Spleen (tissue), 11 donors: Measurements from ENCODE around the gene CAND2. TPM values are rescaled to one million over a fixed set of nuclear protein-coding genes. Genes with fewer than 3 reads are reported as not detected.

Experiments
- DNase-seq: peaks from one replicate; pipeline ENCODE4 v3.0.0-alpha.2; 2020
- H3K27ac ChIP-seq, 8 donors: fragments of 200-600 bp; sonication (generic) in 7 of 8; 1 replicate in 4 of 8; 2 replicates in 4 of 8; pipeline versions ENCODE4 v1.5.0 to v1.8.0; 2016 to 2021; ENCODE audit warnings: inconsistent platforms in 4 of 8, mild to moderate bottlenecking in 4 of 8, moderate library complexity in 1 of 8
- H3K27me3 ChIP-seq, 7 donors: fragments of 200-600 bp; sonication (generic) in 6 of 7; replicated peaks in 1 of 7; 1 replicate in 4 of 7; 2 replicates in 3 of 7; pipeline versions ENCODE4 v1.5.0 to v1.8.0; 2016 to 2021; ENCODE audit warnings: inconsistent platforms in 3 of 7, mild to moderate bottlenecking in 1 of 7
- H3K36me3 ChIP-seq, 6 donors: fragments of 200-600 bp; sonication (generic) in 5 of 6; 1 replicate in 4 of 6; 2 replicates in 2 of 6; pipeline versions ENCODE4 v1.5.0 to v1.8.0; 2016 to 2021; ENCODE audit warnings: inconsistent platforms in 2 of 6
- H3K4me1 ChIP-seq, 6 donors: fragments of 200-600 bp; sonication (generic) in 5 of 6; 1 replicate in 3 of 6; 2 replicates in 3 of 6; pipeline versions ENCODE4 v1.5.0 to v1.8.0; 2016 to 2021; ENCODE audit warnings: inconsistent platforms in 3 of 6
- H3K4me3 ChIP-seq, 8 donors: fragments of 200-600 bp; sonication (generic) in 7 of 8; 1 replicate in 4 of 8; 2 replicates in 4 of 8; pipeline versions ENCODE4 v1.5.0 to v1.8.0; 2016 to 2021; ENCODE audit warnings: inconsistent platforms in 4 of 8, mild to moderate bottlenecking in 4 of 8, moderate library complexity in 2 of 8
- H3K9me3 ChIP-seq, 8 donors: fragments of 200-600 bp; sonication (generic) in 7 of 8; 1 replicate in 4 of 8; 2 replicates in 4 of 8; pipeline versions ENCODE4 v1.5.0 to v1.8.0; 2016 to 2021; ENCODE audit warnings: inconsistent platforms in 4 of 8
- CTCF ChIP-seq, 11 experiments: fragments of 200-600 bp in 7 of 11; fragments of 450-650 bp in 4 of 11; sonication (generic) in 4 of 11; IDR thresholded peaks in 8 of 11; conservative IDR thresholded peaks in 3 of 11; 1 replicate in 7 of 11; 2 replicates in 4 of 11; pipeline versions ENCODE4 v1.4.0 to v1.8.0; 2016 to 2021; ENCODE audit warnings: antibody characterized with exemption in 11 of 11, inconsistent platforms in 4 of 11, mild to moderate bottlenecking in 1 of 11
- POLR2A ChIP-seq, 3 donors: fragments of 450-650 bp; IDR thresholded peaks; one replicate each; pipeline ENCODE4 v1.5.1; 2017; ENCODE audit warnings: antibody characterized with exemption in 3 of 3, mild to moderate bottlenecking in 1 of 3
- POLR2AphosphoS5 ChIP-seq, 3 donors: sonication (generic); formaldehyde crosslinking; IDR thresholded peaks; one replicate each; pipeline ENCODE4 v1.5.1; 2017; ENCODE audit warnings: antibody characterized with exemption in 3 of 3
- whole genome bisulfite sequencing, 5 donors: extraction: QIAGEN DNeasy Blood & Tissue Kit in 3 of 5; methylation state at CpG; one replicate each; pipeline versions ENCODE4 v1.1.5 to v1.1.7; 2013 to 2018; 5-methylcytosine and 5-hydroxymethylcytosine counted together
- intact Hi-C: fragments of 100-400 bp; cut with DNase I; formaldehyde crosslinking; loops from one replicate; pipeline ENCODE4 v1.15.0; 2023; ENCODE audit warnings: low total_unique reads
- polyA plus RNA-seq, 3 donors: library from polyadenylated mRNA; stranded (reverse); fragments of 200-250 nt; gene quantifications; one replicate each; pipeline ENCODE4 v1.2.1, GENCODE V29; 2013
- total RNA-seq, 7 donors: library from RNA; depleted of rRNA in 3 of 7; stranded (reverse); fragments of >200 nt in 3 of 7; fragmentation: NEBNext Ultra II Directional in 4 of 7; extraction: Animal tissue kit (Norgen Biotek cat#: 25700) in 4 of 7; gene quantifications; one replicate each; pipeline versions ENCODE4 v1.1.0 to v1.2.1, GENCODE V29; 2016 to 2021
- donor health status: healthy with polysubstance abuse.
- donor health status: DM: no; HTN: no; CAD: no; lungs with moderate emphysema.
- donor health status: DM: no; HTN: no; CAD: no.
- donor health status: Bipolar disorder and iron deficiency.
- donor health status: healthy.
- donor health status: DM: no; HTN: no; CAD: no.
- donor health status: DM: yes; HTN: yes; CAD: no.

The CAND2 gene
- total and polyA plus RNA-seq, 10 donors, result 0.78 to 12.2 (median 7.5) TPM

GRCh38 chr3:12815078-12815477, 18.6 kb downstream of the CAND2 start:
- TF ChIP-seq POLR2A (IDR thresholded peaks at IDR 0.05) (no peak), CTCF (IDR thresholded peaks at IDR 0.05 in 8 of 11, conservative IDR thresholded peaks at IDR 0.05 in 3 of 11) (no peak), POLR2AphosphoS5 (IDR thresholded peaks at IDR 0.05) (no peak)
- H3K27me3 ChIP-seq, result no peaks in the 10 kb centered on the region
- WGBS, 5 donors, result 93 to 95% (median 95%) methylated on average over 21 to 24 of the region's 24 CpGs
- H3K9me3 ChIP-seq, result no peaks in the 10 kb centered on the region
- no peak overlapping the region for H3K27ac ChIP-seq
- DNase-seq, result no peak
- H3K4me1 ChIP-seq, result peaks cover 6 to 21% (median 10%) of the 10 kb centered on the region in 6 donors
- peaks cover 0 to 51% (median 14%) of the 10 kb centered on the region in 6 donors for H3K36me3 ChIP-seq
- H3K4me3 ChIP-seq, result no peak overlapping the region
- intact Hi-C loops, result no loop called here

GRCh38 chr3:12815719-12816118, 19.2 kb downstream of the CAND2 start:
- TF ChIP-seq CTCF (IDR thresholded peaks at IDR 0.05 in 8 of 11, conservative IDR thresholded peaks at IDR 0.05 in 3 of 11) (no peak), POLR2AphosphoS5 (IDR thresholded peaks at IDR 0.05) (no peak), POLR2A (IDR thresholded peaks at IDR 0.05) (no peak)
- H3K4me1 ChIP-seq, result peaks cover 2 to 15% (median 5%) of the 10 kb centered on the region in 6 donors
- no peak overlapping the region for H3K27ac ChIP-seq
- H3K36me3 ChIP-seq, result peaks cover 0 to 56% (median 14%) of the 10 kb centered on the region in 6 donors
- H3K4me3 ChIP-seq, result no peak overlapping the region
- H3K27me3 ChIP-seq, result no peaks in the 10 kb centered on the region
- WGBS, 5 donors, result 84 to 96% (median 90%) methylated on average over 5 to 9 of the region's 9 CpGs
- peak; percentile 47 for DNase-seq
- H3K9me3 ChIP-seq, result no peaks in the 10 kb centered on the region
- intact Hi-C loops, result no loop called here

- no peaks in the 10 kb centered on the region for H3K9me3 ChIP-seq
- H3K4me1 ChIP-seq, result peaks cover 0 to 9% (median 3%) of the 10 kb centered on the region in 6 donors
- intact Hi-C loops, result no loop called here
- H3K36me3 ChIP-seq, result peaks cover 0 to 56% (median 14%) of the 10 kb centered on the region in 6 donors
- H3K27me3 ChIP-seq, result no peaks in the 10 kb centered on the region
- WGBS, 5 donors, result 92 to 96% (median 94%) methylated on average over 3 to 34 of the region's 34 CpGs
- TF ChIP-seq POLR2A (IDR thresholded peaks at IDR 0.05) (no peak), POLR2AphosphoS5 (IDR thresholded peaks at IDR 0.05) (no peak), CTCF (IDR thresholded peaks at IDR 0.05 in 8 of 11, conservative IDR thresholded peaks at IDR 0.05 in 3 of 11) (no peak)
- H3K4me3 ChIP-seq, result no peak overlapping the region
- H3K27ac ChIP-seq, result no peak overlapping the region
- no peak for DNase-seq
Observed at GRCh38 chr3:12816521-12817342, 20.3 kb downstream of the CAND2 start.

- peak; percentile 75 for DNase-seq
- intact Hi-C loops, result no loop called here
- Histone ChIP-seq H3K9me3 (no peaks in the 10 kb centered on the region), H3K4me3 (no peak overlapping the region), H3K4me1 (peaks cover 0 to 9% (median 3%) of the 10 kb centered on the region in 6 donors), H3K36me3 (peaks cover 0 to 56% (median 14%) of the 10 kb centered on the region in 6 donors), H3K27ac (no peak overlapping the region), H3K27me3 (no peaks in the 10 kb centered on the region)
- TF ChIP-seq CTCF (IDR thresholded peaks at IDR 0.05 in 8 of 11, conservative IDR thresholded peaks at IDR 0.05 in 3 of 11), result no peak
- TF ChIP-seq POLR2AphosphoS5 (IDR thresholded peaks at IDR 0.05), result no peak
- TF ChIP-seq POLR2A (IDR thresholded peaks at IDR 0.05), result no peak
- 28 to 37% (median 31%) methylated on average over 15 to 16 of the region's 16 CpGs for WGBS, 5 donors
Observed at GRCh38 chr3:12817343-12817710, 20.8 kb downstream of the CAND2 start.
